ENCODE results near the gene BAAT. TPM values are rescaled to one million over a fixed set of nuclear protein-coding genes. Genes with fewer than 3 reads are reported as not detected.
"Not testable (repeated sequence)": the region's sequence is repeated elsewhere in the genome, so short reads cannot be mapped to it uniquely, and the experiment has no call there.

BAAT gene
- total RNA-seq, 1 experiment from 2014 or later: not detected

DNA sequence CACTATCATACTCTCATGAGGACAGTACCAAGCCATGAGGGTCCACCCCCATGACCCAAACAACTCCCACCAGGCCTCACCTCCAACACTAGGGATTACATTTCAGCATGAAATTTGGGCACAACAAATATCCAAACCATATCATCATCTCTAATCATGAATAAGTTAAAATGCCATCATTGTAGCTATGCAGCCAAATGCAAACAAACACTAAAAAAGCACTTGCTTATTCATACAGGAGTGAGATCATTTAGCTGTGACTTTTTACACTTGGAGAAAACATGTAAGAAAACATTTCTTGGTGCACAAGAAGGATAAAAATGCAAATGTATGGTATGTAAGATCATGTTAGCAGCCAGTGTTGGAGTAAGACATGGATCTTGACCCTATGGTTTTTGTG is 24.2 kb downstream of the BAAT start:
- no peak for DNase-seq (ENCODE audit: low spot score)

DNA sequence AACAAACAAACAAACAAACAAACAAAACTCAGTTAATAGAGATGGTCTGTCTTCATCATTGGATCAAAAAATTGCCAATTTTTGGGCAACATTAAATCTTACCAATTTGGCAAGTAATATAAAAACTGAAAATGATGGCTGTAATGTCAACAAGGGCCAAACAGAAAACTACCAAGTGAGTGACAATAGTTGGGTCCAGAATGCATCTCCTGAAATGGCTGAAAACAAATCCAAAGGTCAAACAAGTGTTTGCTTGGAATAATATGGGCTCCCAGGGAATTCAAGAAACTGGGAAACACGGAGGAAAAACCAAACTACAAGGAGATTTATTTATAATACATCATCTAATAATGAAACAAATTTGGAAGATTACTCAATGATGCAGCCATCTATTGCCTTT is 25.1 kb downstream of the BAAT start:
- no peak for DNase-seq (ENCODE audit: low spot score)

DNA sequence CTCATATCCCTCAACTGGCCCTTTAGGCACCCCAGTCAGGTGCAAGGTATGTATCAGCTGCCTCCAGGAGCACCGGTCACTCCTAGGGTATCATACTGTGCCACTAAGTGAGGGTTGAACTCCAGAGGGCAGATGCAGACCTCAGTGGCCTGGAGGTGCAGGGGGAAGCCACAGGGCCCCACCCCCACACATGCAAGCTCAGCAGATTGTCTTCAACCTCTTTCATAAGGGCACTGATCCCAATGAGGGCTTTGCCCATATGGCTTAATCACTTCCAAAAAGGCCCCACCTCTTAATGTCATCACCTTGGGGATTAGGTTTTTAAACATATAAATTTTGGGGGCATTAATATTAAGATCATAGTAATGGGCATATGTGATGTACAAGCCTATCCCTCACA is 28.2 kb downstream of the BAAT start:
- DNase-seq (ENCODE audit: low spot score): no peak

DNA sequence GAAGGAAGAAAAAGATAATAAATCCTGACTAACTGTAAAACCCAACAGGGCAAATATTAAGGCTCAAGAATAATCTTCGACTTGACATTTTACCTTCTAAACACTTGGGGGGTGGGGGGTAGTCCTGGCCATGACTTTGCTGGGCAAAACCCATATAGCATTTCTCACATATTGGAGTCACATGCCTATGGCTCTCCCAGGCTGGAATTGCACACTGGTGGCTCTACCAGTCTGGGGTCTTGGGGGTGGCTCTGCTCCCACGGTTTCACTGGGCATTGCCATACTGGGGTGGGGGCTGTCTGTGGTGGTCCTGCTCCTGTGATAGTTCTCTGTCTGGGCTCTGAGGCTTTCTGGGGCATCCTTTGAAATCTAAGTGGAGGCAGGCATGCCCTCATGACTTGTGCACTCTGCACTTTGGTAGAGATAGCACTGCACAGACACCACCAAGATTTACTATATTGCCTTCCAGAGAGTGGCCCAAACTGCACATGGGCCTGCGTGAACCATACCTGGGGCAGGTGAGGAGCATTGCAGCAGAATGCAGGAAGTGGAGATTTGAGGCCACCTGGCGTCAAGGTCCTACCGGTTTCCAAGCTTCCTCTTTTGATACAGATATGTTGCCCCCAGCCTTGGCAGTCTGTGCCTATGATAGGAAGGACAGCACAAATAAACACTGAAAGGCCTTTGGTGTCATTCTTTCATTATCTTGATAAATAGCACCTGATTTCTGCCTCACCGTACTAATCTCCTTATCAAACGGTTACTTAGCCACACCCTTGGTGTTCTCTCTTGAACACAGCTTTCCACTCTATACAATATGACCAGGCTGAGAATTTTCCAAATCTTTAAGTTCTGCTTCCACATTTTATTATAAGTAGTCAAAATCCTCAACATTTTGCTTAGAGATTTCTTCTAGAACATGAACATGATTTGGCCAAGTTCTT is 29.8 kb downstream of the BAAT start:
- DNase-seq (ENCODE audit: low spot score): no peak

DNA sequence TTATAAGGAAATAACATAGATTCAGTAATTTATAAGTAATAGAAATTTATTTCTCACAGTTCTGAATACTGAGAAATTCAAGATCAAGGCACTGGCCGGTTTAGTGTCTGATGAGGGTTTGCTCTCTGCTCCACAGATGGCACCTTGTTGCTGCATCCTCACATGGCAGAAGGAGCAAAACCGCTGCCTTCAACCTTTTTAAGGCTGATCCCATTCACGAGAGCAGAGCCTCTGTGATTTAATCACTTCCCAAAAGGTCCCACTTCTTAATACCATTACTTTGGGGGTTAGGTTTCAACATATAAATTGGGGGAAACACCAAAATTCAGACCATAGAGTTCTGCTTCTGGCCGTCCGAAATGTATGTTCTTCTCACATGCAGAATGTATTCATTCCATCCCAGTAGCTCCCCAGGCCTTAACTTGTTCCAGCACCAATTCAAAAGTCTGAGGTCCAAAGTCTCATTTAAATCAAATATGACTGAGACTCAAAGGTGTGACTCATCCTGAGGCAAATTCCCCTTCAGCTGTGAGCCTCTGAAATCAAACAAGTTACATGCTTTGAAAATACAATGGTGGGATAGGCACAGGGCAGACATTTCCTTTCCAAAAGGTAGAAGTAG is 30.6 kb downstream of the BAAT start:
- peak; percentile 40 for DNase-seq (ENCODE audit: low spot score)

DNA sequence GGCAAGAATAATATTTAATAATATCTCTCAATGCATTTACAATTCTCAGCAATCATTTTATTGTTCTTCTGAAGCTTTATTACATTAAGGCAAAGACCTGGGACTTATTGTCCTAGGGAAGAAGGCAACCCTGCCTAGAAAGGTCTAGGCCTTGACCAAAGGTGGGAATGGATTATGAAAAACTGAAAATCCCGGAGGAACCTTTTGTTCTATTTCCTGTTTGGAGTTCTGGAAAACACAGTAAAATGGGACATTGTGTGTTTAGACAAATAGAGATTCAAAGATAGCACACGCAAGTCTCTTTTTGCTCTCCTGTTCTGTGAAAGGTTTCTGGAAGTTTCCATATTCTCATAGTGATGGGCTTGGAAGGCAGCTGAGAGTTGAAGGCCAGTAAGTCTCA is 31.1 kb downstream of the BAAT start:
- no peak for DNase-seq (ENCODE audit: low spot score)

DNA sequence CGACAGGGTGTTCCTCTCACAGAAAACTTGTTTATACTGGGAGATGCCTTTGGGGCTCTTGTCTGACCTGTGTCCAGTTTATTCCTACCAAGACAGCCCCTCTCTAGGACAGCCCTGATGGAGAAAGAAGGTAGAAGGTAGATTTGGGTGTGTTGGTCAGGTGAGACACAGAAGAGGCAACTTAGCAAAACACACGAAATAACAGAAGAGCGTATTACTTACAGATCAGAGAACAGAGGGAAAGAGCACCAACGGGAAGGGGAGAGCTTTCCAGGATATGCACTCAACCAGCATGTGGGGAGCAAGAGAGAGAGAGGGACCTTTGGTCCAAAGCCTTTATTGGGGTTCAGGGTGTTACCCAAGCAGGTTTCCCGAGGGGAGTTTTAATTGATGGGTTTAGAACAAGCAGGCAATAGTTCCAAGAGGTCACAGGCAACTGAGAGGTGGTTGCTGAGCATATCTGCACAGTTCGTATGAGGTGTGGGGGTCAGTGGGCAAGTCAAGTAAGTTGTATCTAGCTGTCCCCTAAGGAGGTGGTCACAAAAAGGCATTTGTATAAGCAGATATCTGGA is 31.8 kb downstream of the BAAT start:
- no peak for DNase-seq (ENCODE audit: low spot score)

DNA sequence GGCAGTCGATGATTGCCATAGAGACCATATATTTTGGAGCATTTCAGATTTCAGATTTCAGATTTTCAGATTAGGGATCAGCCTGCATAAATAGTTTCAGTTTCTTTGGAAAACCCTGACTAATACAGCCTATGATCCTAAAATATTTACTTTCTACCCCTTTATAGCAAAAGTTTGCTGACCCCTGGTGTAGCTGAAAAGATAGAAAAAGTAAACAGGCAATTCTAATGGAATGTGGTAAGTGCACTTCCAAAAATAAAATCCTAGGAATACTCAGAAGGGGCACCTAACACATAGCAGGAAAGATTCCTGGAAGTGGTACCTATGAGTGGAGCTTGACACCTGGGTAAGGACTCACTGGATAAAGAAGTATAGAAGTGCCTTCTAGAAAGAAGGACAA is 34.5 kb downstream of the BAAT start:
- DNase-seq (ENCODE audit: low spot score): no peak

DNA sequence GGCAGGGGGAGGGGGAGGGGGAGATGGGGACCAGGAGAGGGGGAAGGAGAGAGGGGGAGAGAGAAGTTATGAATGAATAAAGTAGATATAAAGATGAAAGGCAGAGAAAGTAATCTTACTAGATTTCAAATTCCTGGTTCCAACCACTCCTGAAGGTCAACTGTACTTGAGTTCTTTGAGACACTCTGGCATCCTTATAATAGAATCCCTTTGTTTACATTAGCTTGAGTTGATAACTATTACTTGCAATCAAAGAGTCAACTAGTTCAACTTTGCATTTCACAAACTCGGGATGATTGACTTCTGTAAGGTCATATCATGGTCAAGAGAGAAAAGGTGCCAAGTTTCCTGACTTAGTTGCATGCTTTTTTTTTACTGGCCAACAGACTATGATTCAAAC is 42.2 kb downstream of the BAAT start:
- DNase-seq (ENCODE audit: low spot score): no peak

DNA sequence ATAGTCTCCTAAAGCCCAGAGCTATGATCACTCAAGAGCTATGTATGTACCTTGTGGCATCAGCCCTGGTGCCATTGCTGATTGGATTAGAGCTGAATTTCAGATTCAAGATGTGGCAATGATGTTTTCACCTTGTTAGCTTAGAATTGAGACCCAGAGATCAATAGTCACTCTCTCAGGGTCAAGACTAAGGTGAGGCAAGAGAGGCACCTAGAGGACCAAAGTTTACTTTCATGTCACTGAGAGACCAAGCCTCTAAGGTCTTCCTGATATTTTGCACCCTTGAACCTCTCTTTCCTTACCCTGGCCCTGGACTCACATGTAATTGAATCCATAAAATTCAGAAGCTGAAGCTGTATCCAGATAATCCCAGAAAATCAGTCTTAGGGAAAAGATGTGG is 42.8 kb downstream of the BAAT start:
- no peak for DNase-seq (ENCODE audit: low spot score)

DNA sequence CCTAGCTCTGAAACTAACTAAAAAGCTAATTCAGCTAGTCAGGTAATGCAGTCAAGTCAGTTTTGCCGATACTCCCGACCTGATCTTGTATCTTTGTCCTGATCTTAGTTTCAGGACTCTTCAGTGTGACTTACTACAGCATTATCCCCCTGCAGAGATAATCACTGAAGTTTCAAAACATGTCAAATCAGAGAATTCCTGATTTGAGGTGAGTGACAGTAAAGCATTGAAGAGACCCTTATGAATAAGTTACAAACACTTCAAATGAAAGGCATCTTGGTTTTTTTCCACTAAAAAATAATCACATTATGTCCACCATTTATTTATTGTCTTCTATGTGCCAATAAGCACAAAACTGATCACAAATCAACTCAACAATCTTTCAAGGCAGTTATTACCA is 47.6 kb downstream of the BAAT start:
- no peak for DNase-seq (ENCODE audit: low spot score)

DNA sequence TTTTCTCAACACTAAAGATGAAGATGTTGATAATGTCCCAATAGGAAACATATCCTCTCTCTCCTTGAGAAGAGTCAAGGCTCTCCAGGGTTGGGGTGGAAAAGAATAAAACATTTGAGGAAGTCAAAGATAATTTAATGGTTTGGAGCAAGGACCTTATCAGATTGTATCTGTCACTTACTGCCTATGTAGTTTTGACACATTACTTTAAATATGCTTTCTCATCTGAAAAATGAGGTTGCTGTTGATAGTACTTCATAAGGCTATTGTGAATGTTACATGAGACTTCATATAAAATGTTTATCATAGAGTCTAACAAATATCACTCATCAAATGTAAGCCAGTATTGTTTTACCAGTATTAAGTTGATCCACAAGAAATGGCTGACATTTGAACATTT is 48.7 kb downstream of the BAAT start:
- no peak for DNase-seq (ENCODE audit: low spot score)

DNA sequence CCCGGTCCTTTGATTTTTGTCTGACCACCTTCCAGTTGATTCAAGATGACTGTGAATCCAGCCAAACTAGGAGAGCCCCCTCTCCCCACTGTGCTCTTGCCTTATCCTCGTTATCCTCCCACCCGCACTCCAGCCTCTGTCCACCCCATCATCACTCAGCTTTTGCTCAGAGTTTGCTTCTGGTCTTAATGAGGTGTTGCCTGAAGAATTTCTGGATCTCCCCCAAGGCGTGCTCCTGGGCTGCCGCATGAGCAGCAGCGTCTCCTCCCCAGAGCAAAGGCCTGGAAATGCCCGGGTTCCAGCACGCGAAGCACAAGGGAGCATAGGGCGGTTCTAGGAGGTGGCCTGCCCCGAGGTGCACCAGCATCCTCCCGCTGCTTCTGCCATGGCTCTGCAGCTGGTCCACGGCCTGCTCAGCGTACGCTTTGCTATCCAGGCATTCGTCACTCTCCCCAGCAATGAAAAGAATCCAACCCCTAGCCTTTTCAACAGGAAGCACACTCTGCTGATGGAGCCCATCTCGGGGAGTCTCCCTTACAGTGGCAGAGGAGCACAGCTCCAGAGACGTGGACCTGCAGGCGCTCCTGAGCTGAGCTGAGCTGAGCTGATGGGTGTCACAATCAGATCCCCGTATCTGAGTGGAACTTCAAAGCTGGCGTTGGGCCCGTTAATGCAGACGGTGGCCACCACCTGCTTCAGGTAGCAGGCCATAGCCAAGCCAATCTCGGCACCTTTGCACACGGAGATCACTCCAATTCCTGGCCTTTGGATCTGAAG is 50.7 kb downstream of the BAAT start:
- DNase-seq (ENCODE audit: low spot score): no peak

DNA sequence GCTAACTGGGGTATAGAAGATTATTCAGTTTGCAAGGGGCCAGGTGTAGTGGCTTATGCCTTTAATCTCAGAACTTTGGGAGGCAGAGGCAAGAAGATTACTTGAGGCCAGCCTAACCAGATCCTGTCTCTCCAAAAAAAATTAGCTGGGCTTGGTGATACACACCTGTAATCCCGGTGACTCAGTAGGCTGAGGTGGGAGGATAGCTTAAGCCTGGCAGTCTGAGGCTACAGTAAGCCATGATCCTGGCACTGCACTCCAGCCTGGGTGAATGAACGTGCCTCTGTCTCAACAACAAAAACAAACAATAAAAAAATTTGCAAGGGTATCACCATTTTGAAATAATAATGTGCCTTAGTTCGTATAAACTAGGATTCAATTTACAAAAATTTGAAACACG is 51.3 kb downstream of the BAAT start:
- DNase-seq (ENCODE audit: low spot score): no peak

DNA sequence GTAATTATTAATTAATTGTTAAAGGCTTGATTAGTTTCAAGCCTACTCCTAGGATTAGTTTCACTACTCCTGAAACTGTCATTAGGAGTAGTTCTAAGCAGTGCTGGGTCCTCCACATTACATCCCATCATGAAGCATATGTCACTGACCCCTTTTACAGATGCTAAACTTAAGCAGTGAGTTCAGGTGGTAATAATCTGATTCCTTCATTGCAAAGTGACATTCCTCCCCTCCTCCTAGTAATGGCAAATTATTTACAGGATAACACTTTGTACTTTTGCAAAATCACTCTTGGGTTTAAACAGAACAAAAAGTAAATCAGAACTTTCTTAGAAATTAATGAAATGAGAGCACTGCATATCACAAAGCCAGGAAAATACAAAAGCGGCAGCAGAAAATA is 52.4 kb downstream of the BAAT start:
- no peak for DNase-seq (ENCODE audit: low spot score)

DNA sequence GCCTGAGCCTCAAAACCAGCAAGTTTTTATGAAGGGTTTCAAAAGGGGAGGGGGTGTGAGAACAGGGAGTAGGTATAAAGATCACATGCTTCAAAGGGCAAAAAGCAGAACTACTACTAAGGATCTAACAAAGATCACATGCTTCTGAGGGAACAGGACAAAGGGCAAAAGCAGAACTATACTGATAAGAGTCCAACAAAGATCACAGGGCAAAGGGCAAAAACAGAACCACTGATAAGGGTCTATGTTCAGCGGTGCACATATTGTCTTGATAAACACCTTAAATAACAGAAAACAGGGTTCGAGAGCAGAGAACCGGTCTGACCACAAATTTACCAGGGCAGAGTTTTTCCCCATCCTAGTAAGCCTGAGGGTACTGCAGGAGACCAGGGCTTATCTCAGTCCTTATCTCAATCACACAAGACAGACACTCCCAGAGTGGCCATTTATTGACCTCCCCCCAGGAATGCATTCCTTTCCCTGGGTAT is 57.3 kb downstream of the BAAT start:
- not testable (repeated sequence) for DNase-seq (ENCODE audit: low spot score)

DNA sequence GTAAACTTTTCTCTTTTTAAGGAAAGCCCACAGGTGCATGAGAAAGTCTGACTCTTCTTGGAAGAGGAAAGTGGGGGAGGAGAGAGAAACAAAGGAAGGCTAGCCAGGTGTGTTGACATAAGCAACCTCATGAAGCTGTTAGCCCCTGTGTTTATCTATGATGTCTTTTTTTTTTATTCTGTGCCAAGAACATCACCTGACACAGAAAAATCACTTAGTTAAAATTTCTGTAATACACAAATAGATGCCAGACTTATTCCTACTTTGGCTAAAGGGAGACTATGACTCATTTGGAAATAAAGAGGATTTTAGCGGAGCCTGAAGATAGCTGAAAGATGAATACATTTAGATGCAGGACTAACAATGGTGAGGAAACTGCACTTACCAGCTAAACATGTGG is 58.3 kb downstream of the BAAT start:
- no peak for DNase-seq (ENCODE audit: low spot score)

DNA sequence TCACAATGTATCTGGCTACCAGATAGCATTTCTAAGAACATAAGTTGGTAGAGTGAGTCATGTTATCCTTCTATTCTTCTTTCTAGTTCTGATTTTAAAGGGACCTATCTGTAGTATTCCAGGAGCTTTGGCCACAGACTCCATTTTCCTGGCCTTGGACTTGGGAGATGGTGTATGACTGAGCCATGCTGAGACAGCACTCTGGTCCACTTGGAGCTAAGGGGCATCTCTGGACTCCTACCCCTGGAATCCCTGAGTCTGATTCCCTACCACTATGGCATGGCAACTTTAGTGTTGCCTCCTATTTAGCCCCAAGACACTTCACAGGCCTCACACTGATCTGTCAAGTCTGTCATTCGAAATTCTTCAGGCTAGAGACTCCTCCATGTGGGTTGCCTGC is 58.8 kb downstream of the BAAT start:
- DNase-seq (ENCODE audit: low spot score): no peak

DNA sequence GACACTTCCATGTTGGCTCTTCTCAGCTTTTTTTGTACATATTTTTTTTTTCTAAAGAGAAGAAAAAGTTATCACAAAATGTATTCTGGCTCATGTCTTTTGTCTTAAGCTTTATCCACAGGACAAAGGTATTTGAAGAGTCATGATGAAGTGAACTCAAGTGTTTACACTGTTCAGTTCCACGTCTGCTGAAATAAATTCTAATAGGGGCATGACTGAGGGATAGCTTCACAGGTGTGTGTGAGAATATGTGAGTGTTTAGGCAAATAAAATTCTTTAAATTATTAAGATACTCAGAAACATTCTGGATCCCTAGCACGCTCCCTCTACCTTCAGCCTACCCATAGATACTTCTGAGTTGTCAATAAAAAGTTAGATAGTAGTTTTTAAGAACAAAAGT is 59.8 kb downstream of the BAAT start:
- DNase-seq (ENCODE audit: low spot score): no peak

DNA sequence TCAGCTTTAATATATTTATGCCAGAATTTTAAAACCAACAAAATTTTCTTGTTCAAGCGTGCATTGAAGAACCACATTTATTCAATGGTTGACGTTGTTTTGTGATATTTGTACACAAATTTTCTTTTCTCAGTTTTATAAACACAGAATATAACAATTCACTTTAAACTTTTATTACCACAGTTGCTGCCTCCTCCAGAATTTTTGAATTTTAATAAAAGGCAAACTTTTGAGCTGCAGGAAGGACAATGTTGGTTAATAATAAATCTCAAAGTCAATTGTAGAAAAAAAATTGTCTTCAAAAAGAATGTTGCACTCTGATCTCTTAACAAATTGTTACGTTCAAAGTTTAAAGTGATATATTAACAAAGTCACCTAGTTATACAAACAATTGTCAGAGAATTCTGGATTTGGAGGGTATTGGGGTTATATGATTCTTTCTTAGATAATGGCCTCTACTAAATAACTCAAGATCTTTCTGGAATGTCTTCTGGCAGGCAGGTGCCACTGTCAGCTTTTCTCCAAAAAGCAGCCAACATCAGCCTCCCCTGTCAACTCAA is 60.5 kb downstream of the BAAT start:
- DNase-seq (ENCODE audit: low spot score): no peak

DNA sequence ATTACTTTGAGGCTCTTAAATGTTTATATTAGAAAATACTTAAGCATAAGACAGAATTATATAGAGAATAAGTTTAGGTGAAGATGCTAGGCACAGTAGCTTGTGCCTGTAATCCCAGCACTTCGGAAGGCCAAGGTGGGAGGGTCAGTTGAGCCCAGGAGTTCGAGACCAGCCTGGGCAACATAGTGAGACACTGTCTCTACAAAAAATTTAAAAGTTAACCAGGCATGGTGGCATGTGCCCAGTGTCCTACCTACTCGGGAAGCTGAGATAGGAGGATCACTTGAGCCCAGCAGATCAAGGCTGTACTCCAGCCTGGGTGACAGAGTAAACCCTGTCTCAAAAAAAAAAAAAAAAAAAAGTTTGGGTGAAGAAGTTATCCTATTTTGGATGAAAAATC is 61.7 kb downstream of the BAAT start:
- DNase-seq (ENCODE audit: low spot score): no peak

DNA sequence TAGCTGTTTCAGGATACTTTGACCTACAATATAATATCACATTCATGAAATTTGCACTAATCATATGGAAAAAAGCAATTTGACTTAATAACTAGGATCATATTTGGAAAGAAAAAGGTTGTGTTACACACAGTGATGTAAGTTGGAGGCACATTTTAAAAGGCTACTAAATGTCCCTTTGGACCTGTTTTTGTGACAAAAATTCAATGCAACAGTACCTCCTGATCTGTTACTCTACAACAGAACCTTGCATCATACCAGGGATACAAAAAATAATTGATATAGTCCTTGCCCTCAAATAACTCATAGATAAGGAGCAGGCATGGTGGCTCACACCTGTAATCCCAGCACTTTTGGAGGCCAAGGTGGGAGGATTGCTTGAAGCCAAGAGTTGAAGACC is 67.1 kb downstream of the BAAT start:
- no peak for DNase-seq (ENCODE audit: low spot score)
